Peyer's patch (tissue), 4 donors: ENCODE results near the gene PRPF39.

Source experiments
- POLR2A ChIP-seq, 2 donors: fragments of 450-650 bp; IDR thresholded peaks; one replicate each; pipeline ENCODE4 v1.5.1; 2017; ENCODE audit warnings: antibody characterized with exemption in 2 of 2, mild to moderate bottlenecking in 2 of 2, moderate library complexity in 2 of 2
- TF ChIP-seq, protein P1 (sequence below), 6 experiments: fragments of 450-650 bp in 4 of 6; fragments of 200-600 bp in 2 of 6; sonication (generic) in 1 of 6; IDR thresholded peaks; one replicate each; pipeline ENCODE4 v1.5.1; 2017 to 2019; ENCODE audit warnings: antibody characterized with exemption in 6 of 6, mild to moderate bottlenecking in 3 of 6, moderate library complexity in 1 of 6

DNA sequence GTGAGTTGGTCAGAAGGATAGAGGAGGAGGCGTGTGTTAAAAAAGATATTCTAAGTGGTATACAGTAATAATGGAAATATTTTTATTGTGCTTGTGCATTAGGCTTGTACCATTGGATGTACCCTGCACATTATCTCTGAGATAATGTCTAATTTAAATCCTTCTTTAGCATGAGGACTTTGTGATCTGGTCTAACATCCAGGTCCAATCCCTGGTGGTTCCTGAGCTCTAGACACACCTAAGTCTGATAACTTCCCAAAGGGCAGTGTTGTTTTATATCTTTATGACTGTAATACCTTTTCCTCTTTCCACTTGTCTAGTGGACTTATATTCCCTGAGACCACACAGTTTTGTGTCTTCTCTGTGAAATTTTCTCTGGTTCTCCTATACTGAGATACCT, 20.6 kb downstream of the PRPF39 start:
- no peak for TF ChIP-seq POLR2A (IDR thresholded peaks at IDR 0.05)
- TF ChIP-seq, protein P1, sequence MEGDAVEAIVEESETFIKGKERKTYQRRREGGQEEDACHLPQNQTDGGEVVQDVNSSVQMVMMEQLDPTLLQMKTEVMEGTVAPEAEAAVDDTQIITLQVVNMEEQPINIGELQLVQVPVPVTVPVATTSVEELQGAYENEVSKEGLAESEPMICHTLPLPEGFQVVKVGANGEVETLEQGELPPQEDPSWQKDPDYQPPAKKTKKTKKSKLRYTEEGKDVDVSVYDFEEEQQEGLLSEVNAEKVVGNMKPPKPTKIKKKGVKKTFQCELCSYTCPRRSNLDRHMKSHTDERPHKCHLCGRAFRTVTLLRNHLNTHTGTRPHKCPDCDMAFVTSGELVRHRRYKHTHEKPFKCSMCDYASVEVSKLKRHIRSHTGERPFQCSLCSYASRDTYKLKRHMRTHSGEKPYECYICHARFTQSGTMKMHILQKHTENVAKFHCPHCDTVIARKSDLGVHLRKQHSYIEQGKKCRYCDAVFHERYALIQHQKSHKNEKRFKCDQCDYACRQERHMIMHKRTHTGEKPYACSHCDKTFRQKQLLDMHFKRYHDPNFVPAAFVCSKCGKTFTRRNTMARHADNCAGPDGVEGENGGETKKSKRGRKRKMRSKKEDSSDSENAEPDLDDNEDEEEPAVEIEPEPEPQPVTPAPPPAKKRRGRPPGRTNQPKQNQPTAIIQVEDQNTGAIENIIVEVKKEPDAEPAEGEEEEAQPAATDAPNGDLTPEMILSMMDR (IDR thresholded peaks at IDR 0.05), result peak in 1 of 6 experiments; percentile 5
